ENCODE measurements around the gene NRL.

Gene NRL

GRCh38 chr14:24072881-24073877, 41.6 kb downstream of the NRL start:
- H3K27me3 ChIP-seq (replicated peaks; ENCODE audit: control insufficient read depth, insufficient read depth, low read length): no peaks in the 10 kb centered on the region; the same call in 1 of the 2 replicates
- H3K4me3 ChIP-seq (replicated peaks; ENCODE audit: low read depth, low read length): no peak overlapping the region
- DNase-seq (ENCODE audit: extremely low read depth, insufficient read length): no peak
- H3K36me3 ChIP-seq (ENCODE audit: control insufficient read depth, insufficient read depth, low read length): no peaks in the 10 kb centered on the region
- no peak for TF ChIP-seq CTCF (IDR thresholded peaks at IDR 0.05; ENCODE audit: insufficient read depth, low read length, poor library complexity, severe bottlenecking)

- DNase-seq (ENCODE audit: extremely low read depth, insufficient read length): no peak
- Histone ChIP-seq H3K4me3 (replicated peaks; ENCODE audit: low read depth, low read length) (no peak overlapping the region), H3K27me3 (replicated peaks; ENCODE audit: control insufficient read depth, insufficient read depth, low read length) (no peaks in the 10 kb centered on the region; the same call in 1 of the 2 replicates), H3K36me3 (ENCODE audit: control insufficient read depth, insufficient read depth, low read length) (no peaks in the 10 kb centered on the region)
- no peak for TF ChIP-seq CTCF (IDR thresholded peaks at IDR 0.05; ENCODE audit: insufficient read depth, low read length, poor library complexity, severe bottlenecking)
Measured at GRCh38 chr14:24072436-24072835, 42.3 kb downstream of the NRL start.

GRCh38 chr14:24071836-24072430, 42.8 kb downstream of the NRL start:
- Histone ChIP-seq H3K27me3 (replicated peaks; ENCODE audit: control insufficient read depth, insufficient read depth, low read length) (no peaks in the 10 kb centered on the region; the same call in 1 of the 2 replicates), H3K4me3 (replicated peaks; ENCODE audit: low read depth, low read length) (no peak overlapping the region)
- no peak for TF ChIP-seq CTCF (IDR thresholded peaks at IDR 0.05; ENCODE audit: insufficient read depth, low read length, poor library complexity, severe bottlenecking)

GRCh38 chr14:24071144-24071697, 43.5 kb downstream of the NRL start, which contains the start of gene CPNE6:
CPNE6 (plus strand) TSS chr14:24071562; CDS start chr14:24072937, 1,375 bp downstream.
- DNase-seq (ENCODE audit: extremely low read depth, insufficient read length): no peak
- Histone ChIP-seq H3K4me3 (replicated peaks; ENCODE audit: low read depth, low read length) (no peak within 1 kb of the TSS), H3K36me3 (ENCODE audit: control insufficient read depth, insufficient read depth, low read length) (no peaks in the 10 kb centered on the region), H3K27me3 (replicated peaks; ENCODE audit: control insufficient read depth, insufficient read depth, low read length) (no peaks in the 10 kb centered on the region; the same call in 1 of the 2 replicates)
- TF ChIP-seq CTCF (IDR thresholded peaks at IDR 0.05; ENCODE audit: insufficient read depth, low read length, poor library complexity, severe bottlenecking): no peak

More at GRCh38 chr14:24071836-24072430, 42.8 kb downstream of the NRL start:
- no peaks in the 10 kb centered on the region for H3K36me3 ChIP-seq (ENCODE audit: control insufficient read depth, insufficient read depth, low read length)
- no peak for DNase-seq (ENCODE audit: extremely low read depth, insufficient read length)

- no peak for TF ChIP-seq CTCF (IDR thresholded peaks at IDR 0.05; ENCODE audit: insufficient read depth, low read length, poor library complexity, severe bottlenecking)
- Histone ChIP-seq H3K4me3 (replicated peaks; ENCODE audit: low read depth, low read length) (no peak overlapping the region), H3K36me3 (ENCODE audit: control insufficient read depth, insufficient read depth, low read length) (no peaks in the 10 kb centered on the region), H3K27me3 (replicated peaks; ENCODE audit: control insufficient read depth, insufficient read depth, low read length) (no peaks in the 10 kb centered on the region; the same call in 1 of the 2 replicates)
- DNase-seq (ENCODE audit: extremely low read depth, insufficient read length): no peak
Measured at GRCh38 chr14:24070285-24071143, 44.2 kb downstream of the NRL start.

Measured in GM06990 (cell line).